NCI-H526 (cell line): Measurements from ENCODE around the gene KRT9.
A peak's percentile ranks its signal among the peaks of the same experiment; 100 is the strongest.
"Not testable (repeated sequence)": the region's sequence is repeated elsewhere in the genome, so short reads cannot be mapped to it uniquely, and the experiment has no call there.

Source experiments
- DNase-seq, 2 experiments: peaks; one replicate each; lab custom pipeline; 2025; lab: John Stamatoyannopoulos, UW

KRT9 gene, protein sequence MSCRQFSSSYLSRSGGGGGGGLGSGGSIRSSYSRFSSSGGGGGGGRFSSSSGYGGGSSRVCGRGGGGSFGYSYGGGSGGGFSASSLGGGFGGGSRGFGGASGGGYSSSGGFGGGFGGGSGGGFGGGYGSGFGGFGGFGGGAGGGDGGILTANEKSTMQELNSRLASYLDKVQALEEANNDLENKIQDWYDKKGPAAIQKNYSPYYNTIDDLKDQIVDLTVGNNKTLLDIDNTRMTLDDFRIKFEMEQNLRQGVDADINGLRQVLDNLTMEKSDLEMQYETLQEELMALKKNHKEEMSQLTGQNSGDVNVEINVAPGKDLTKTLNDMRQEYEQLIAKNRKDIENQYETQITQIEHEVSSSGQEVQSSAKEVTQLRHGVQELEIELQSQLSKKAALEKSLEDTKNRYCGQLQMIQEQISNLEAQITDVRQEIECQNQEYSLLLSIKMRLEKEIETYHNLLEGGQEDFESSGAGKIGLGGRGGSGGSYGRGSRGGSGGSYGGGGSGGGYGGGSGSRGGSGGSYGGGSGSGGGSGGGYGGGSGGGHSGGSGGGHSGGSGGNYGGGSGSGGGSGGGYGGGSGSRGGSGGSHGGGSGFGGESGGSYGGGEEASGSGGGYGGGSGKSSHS

DNA sequence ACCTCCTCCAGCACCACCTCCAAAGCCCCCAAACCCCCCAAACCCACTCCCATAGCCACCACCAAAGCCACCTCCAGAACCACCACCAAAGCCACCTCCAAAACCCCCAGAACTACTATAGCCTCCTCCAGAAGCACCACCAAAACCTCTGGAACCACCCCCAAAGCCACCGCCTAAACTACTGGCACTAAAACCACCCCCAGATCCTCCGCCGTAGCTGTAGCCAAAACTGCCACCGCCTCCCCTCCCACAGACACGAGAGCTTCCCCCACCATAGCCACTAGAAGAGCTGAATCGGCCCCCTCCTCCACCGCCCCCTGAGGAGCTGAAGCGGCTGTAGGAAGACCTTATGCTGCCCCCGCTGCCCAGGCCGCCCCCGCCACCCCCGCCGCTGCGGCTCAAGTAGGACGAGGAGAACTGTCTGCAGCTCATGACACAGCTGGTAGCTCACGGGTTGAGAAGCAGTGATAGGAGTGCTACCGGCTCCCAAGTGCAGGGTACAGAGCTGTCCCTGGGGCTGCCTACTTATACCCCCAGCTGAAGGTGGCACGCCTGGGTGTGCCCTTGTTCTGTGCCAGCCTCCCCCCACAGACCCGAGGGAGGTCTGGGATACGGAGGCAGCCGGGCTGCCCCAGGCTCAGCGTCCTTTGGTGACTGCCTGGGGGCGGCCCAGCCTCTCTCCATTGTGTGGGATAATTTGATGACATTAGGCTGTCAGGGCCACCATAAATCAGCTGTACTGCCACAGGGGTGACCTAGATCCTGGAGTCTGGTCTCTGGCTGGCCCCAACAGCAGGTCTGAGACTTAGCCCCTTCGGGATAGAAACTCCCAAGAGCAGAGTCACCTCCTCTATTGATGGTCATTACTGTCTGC lies at the start of gene KRT9:
Gene KRT9, minus strand, starts transcription at position 499 of the 874 bp plus-strand sequence. Its CDS starts 67 bp downstream, at position 432.
- DNase-seq: no peak

DNA sequence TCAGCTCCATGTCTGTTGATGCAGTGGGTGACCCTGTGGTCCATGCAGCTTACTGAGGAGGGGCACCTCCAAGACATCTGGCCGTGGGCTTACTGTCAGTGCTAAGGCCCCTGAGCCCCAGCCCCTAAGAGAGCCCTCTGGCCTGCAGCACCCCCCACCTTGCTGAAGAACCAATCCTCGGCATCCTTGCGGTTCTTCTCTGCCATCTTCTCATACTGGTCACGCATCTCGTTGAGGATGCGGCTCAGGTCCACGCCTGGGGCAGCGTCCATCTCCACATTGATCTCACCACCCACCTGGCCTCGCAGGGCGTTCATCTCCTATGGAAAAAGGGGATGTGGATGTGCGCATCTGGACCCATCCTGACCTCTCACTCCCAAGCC lies 49.6 kb upstream of the KRT9 start:
- DNase-seq: not testable (repeated sequence)

DNA sequence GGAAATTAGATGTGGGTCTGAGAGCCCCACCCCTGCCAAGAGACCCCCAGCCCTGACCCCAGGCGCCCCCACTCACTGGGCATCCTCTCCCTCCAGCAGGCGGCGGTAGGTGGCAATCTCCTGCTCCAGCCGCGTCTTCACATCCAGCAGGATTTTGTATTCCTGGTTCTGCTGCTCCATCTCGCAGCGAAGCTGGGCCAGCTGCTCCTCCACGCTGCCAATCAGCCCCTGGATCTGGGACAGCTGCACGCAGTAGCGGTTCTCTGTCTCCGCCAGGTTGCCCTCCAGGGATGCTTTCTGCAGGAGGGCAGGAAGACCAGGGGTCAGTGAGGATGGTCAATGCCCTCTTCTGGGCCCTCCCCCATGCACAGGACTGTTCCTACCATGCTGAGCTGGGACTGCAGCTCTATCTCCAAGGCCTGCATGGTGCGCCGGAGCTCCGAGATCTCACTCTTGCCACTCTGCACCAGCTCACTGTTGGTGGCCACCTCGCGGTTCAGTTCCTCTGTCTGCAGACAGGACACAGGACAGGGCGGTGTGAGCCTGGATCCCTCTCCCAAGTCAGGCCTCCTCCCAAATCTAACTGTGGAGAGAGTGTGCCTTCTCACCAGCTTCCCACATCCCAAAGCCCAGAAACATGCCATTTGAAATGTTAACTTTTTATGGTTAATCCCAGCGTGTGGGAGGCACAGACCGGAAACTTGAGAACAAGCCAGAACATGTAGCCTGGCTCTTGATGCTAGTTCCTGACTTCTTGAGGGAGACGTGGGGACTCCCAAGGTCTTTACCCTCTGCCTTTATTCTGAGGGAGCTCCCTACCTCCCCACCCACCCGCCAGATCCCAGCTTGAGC lies 49.0 kb upstream of the KRT9 start:
- no peak for DNase-seq

- not testable (repeated sequence) for DNase-seq
Measured at GRCh38 chr17:41619927-41620582, 48.2 kb upstream of the KRT9 start.

GRCh38 chr17:41619036-41619926 lies 47.4 kb upstream of the KRT9 start:
- no peak for DNase-seq

- no peak for DNase-seq
Measured at GRCh38 chr17:41618341-41619035, 46.6 kb upstream of the KRT9 start.

GRCh38 chr17:41617698-41618097 lies 45.8 kb upstream of the KRT9 start:
- no peak for DNase-seq

DNA sequence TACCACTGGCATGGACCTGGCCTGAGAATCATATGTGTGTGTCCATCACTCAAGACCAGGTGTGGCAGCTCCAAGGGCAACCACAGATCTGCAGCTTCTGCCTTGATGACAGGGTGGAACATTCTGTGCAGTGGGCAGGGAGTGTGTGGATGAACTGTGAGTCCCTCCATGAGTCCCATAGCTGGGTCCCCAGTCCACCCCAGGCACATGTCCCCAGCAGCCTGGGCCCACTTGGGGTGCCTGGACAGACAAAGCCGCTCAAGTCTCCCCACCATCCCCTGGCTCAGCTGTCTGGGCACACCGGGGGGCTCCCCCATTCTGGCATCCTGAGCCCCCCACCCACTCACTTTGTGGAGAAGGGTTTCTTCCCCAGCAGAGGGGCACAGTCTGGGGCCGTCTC lies 45.3 kb upstream of the KRT9 start:
- no peak for DNase-seq

DNA sequence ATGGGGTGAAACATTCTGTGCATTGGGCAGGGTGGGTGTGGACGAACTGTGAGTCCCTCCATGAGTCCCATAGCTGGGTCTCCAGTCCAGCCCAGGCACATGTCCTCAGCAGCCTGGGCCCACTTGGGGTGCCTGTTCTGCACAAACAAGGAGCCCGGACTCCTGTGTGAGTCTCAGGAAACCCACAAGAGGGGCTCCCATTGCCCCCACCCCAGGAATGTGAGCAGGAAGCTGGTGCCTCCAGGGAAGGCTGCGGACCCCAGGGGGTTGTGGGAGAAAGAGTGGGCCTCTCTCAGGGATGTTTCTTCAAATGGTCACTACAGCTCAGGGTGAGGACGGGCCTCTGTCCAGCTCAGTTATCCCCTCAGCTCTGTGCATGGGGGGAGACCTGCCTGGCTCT lies 44.6 kb upstream of the KRT9 start:
- not testable (repeated sequence) for DNase-seq

DNA sequence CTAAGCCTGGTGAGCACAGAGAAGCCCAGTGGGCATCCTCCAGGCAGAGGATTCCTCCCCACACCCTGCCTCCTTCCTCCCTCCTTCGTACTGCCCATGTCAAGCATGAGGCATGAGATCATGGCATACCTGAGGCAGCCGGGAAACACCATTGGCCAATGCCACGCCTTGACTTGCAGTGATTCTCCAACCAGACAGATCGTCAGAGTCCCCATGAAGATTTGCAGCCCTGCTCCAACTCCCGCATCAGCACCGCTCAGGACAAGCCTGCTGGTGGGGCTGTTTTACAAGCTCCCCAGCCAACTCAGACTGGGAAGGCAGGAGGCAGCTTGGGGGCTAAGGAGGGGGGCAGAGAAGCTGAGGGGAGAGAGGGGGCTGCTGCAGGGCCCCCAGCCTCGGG lies 43.6 kb upstream of the KRT9 start:
- no peak for DNase-seq

DNA sequence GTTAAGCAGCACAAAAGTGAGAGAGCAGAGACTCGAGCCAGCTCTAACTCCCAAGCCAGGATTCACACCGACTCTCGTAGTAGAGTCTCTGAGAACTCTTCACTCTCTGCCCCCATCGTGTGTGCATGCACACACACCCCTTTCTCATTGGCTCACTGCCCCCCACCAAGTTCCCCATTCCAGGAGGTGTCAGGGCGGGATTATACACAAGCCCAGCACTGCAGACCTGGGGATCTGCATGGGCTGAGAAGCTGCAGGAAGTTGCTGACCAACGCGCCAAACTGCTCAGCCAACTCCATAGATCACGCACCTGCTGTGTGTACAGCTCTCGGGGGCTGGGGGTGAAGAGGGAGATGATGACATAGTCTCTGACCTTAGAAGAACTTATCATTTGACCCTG lies 42.9 kb upstream of the KRT9 start:
- not testable (repeated sequence) for DNase-seq

- no peak for DNase-seq
Measured at GRCh38 chr17:41614098-41614497, 42.2 kb upstream of the KRT9 start.

DNA sequence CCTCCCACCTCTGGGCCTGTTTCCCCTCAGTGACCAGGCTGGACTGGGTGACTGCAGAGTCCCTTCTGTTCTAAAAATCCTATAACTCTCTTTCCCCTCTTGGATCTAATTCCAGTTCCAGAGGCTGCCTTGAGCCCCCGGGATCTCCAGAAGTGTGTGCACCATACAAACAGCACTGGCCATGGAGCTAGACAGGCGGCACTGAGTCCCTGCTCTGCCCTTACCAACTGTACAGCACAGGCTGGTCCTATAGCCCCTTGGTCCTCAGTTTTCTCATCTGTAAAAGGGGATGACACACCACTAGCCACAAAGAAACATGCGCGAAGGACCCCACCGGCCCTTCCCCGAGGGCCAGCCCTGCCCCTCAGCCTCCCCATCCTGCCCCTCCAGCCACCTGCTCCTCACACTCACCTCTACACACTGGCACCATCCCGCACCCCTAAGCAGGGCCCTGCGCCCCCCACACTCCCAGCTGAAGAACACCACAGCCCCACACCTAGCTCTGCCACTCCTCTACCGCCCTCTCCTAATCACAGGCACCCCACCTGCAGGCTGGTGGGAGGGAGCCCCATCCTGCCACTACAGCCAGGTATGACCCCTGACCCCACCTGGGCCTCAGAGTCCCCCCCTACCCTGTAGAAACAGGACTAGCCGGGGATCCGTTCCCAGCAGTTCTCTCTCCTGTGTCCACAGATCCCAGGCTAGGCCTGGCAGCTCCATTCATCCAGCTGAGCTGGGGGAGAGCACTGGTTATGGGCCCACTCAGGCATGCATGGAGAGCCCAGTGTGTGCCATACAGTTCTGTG lies 41.6 kb upstream of the KRT9 start:
- no peak for DNase-seq

GRCh38 chr17:41612376-41613160 lies 40.7 kb upstream of the KRT9 start, which contains the start of gene KRT16:
Gene KRT16 (minus strand): TSS chr17:41612767. CDS start chr17:41612688, 79 bp downstream.
- DNase-seq: not testable (repeated sequence)

DNA sequence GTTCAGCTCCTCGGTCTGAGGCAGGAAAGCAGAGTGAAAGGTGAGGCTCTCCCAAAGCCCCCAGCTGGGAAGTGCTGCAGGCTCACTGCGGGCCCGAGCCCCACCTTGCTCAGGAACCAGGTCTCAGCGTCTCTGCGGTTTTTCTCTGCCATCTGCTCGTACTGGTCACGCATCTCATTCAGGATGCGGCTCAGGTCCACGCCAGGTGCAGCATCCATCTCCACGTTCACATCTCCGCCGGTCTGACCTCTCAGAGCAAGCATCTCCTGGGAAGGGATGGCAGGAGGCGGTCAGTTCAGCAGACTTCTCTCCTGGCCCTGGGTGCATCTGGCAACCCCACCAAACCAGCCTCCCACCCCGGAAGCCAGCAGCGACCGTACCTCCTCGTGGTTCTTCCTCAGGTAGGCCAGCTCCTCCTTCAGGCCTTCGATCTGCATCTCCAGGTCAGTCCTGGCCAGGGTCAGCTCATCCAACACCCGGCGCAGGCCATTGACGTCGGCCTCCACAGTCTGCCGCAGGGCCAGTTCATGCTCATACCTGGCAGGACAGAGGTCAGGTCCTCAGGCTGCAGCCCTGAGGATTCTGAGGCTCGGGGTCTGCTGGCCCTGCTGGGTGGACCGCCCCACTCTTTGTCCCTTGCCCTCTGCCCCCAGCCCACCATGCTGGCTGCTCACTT lies 39.2 kb upstream of the KRT9 start:
- no peak for DNase-seq

- peak in 1 of 2 experiments; percentile 34 for DNase-seq
Measured at GRCh38 chr17:41610061-41610517, 38.2 kb upstream of the KRT9 start.

- not testable (repeated sequence) for DNase-seq
Measured at GRCh38 chr17:41606930-41607329, 35.1 kb upstream of the KRT9 start.
